H1 (cell line): ENCODE measurements around the gene CCDC40. TPM values are rescaled to one million over a fixed set of nuclear protein-coding genes. Genes with fewer than 3 reads are reported as not detected.

Source experiments
- CTCF ChIA-PET: fragments of 300-600 bp; sonication (Branson Sonifier 250); formaldehyde crosslinking; loops from one replicate; lab custom pipeline; 2021; ENCODE audit not compliant: partially characterized antibody; lab: Charles Lee
- POLR2A ChIA-PET: fragments of 300-600 bp; sonication (Branson Sonifier 250); formaldehyde crosslinking; loops from one replicate; lab custom pipeline; 2021; ENCODE audit warnings: inconsistent platforms; ENCODE audit not compliant: partially characterized antibody; lab: Charles Lee
- DNase-seq, 2 experiments: peaks; one replicate each; pipeline versions ENCODE4 v3.0.0 to v3.0.0-alpha.2; 2010 to 2022; ENCODE audit warnings: low spot score in 2 of 2, low read depth in 1 of 2, mixed read lengths in 1 of 2
- FAIRE-seq: peaks from 2 replicates; lab custom pipeline; 2011; peaks lifted over from hg19 to GRCh38; lab: Jason Lieb, UNC
- H2AFZ ChIP-seq: 2 replicates; pipeline ENCODE4 v1.8.1; 2012; ENCODE audit warnings: low read length, inconsistent platforms
- H2AK5ac ChIP-seq: 2 replicates; pipeline ENCODE4 v1.6.1; 2013; ENCODE audit warnings: low read depth, low read length
- H2BK120ac ChIP-seq: replicated peaks from 2 replicates; pipeline ENCODE3; 2013; ENCODE audit warnings: low read depth, low read length, inconsistent platforms
- H2BK12ac ChIP-seq: 2 replicates; pipeline ENCODE4 v1.6.1; 2013; ENCODE audit warnings: low read depth, low read length
- H2BK15ac ChIP-seq: 2 replicates; pipeline ENCODE4 v1.6.1; 2013; ENCODE audit warnings: low read length
- H2BK20ac ChIP-seq: 2 replicates; pipeline ENCODE4 v1.6.1; 2013; ENCODE audit warnings: low read length
- H2BK5ac ChIP-seq: 2 replicates; pipeline ENCODE4 v1.6.1; 2013; ENCODE audit warnings: low read depth, low read length
- H3K14ac ChIP-seq: 2 replicates; pipeline ENCODE4 v1.6.1; 2013; ENCODE audit warnings: inconsistent platforms; ENCODE audit not compliant: insufficient read length
- H3K18ac ChIP-seq: 2 replicates; pipeline ENCODE4 v1.6.1; 2013; ENCODE audit warnings: low read length; ENCODE audit errors: extremely low read depth
- H3K23ac ChIP-seq: 2 replicates; pipeline ENCODE4 v1.6.1; 2013; ENCODE audit warnings: inconsistent platforms; ENCODE audit not compliant: insufficient read length
- H3K23me2 ChIP-seq: 2 replicates; pipeline ENCODE4 v1.6.1; 2013; ENCODE audit warnings: low read depth, low read length
- H3K27ac ChIP-seq: 2 replicates; pipeline ENCODE4 v1.6.1; 2011; ENCODE audit warnings: low read depth, low read length, inconsistent platforms
- H3K27me3 ChIP-seq, 4 experiments: replicated peaks in 1 of 4; 1 replicate in 1 of 4; 2 replicates in 3 of 4; pipeline versions ENCODE4 v1.6.1 to v1.8.1; 2011 to 2013; ENCODE audit warnings: low read length in 3 of 4, mild to moderate bottlenecking in 3 of 4, inconsistent platforms in 2 of 4, mixed read lengths in 2 of 4, moderate library complexity in 1 of 4; ENCODE audit not compliant: control insufficient read depth in 3 of 4, insufficient read depth in 3 of 4; ENCODE audit errors: extremely low read depth in 1 of 4
- H3K36me3 ChIP-seq, 4 experiments: 2 replicates each; pipeline versions ENCODE4 v1.6.1 to v1.8.1; 2011 to 2013; ENCODE audit warnings: mild to moderate bottlenecking in 4 of 4, low read length in 3 of 4, moderate library complexity in 2 of 4, control low read depth in 1 of 4, inconsistent platforms in 1 of 4; ENCODE audit not compliant: insufficient read depth in 4 of 4, control insufficient read depth in 2 of 4
- H3K4ac ChIP-seq: replicated peaks from 2 replicates; pipeline ENCODE3; 2013; ENCODE audit warnings: low read length, low read depth, mixed read lengths, inconsistent platforms; ENCODE audit not compliant: insufficient read length
- H3K4me1 ChIP-seq, 4 experiments: replicated peaks in 1 of 4; 1 replicate in 1 of 4; 2 replicates in 3 of 4; pipeline versions ENCODE4 v1.6.1 to v1.8.1; 2011 to 2013; ENCODE audit warnings: low read length in 3 of 4, inconsistent platforms in 2 of 4, mixed read lengths in 1 of 4; ENCODE audit not compliant: insufficient read depth in 4 of 4, control insufficient read depth in 3 of 4
- H3K4me2 ChIP-seq, 2 experiments: 2 replicates each; pipeline versions ENCODE4 v1.6.1 to v1.8.1; 2011 to 2013; ENCODE audit warnings: low read depth in 2 of 2, low read length in 2 of 2, control low read depth in 1 of 2, inconsistent platforms in 1 of 2, mild to moderate bottlenecking in 1 of 2; ENCODE audit not compliant: insufficient read depth in 1 of 2
- H3K4me3 ChIP-seq, 4 experiments: fragments of 200-600, 300-600 bp in 1 of 4; sonication (generic), shearing (Covaris generic), sonication (Bioruptor Twin) in 1 of 4; 2 replicates each; pipeline versions ENCODE4 v1.5.1 to v1.8.1; 2011 to 2016; ENCODE audit warnings: low read length in 4 of 4, low read depth in 3 of 4, control low read depth in 2 of 4, inconsistent platforms in 2 of 4, mild to moderate bottlenecking in 2 of 4, mixed read lengths in 1 of 4, moderate library complexity in 1 of 4; ENCODE audit not compliant: insufficient read depth in 2 of 4; ENCODE audit errors: extremely low read depth in 1 of 4
- H3K56ac ChIP-seq: replicated peaks from 2 replicates; pipeline ENCODE3; 2013; ENCODE audit warnings: low read depth, mild to moderate bottlenecking, mixed read lengths, low read length, inconsistent platforms; ENCODE audit not compliant: insufficient read length
- H3K79me1 ChIP-seq: 2 replicates; pipeline ENCODE4 v1.6.1; 2013; ENCODE audit warnings: low read depth, low read length, control low read depth
- H3K79me2 ChIP-seq, 2 experiments: 2 replicates each; pipeline versions ENCODE4 v1.6.1 to v1.8.1; 2012 to 2013; ENCODE audit warnings: low read length in 2 of 2, mild to moderate bottlenecking in 2 of 2, inconsistent platforms in 1 of 2; ENCODE audit not compliant: insufficient read depth in 2 of 2, control insufficient read depth in 1 of 2
- H3K9ac ChIP-seq, 4 experiments: replicated peaks in 1 of 4; 1 replicate in 1 of 4; 2 replicates in 3 of 4; pipeline versions ENCODE4 v1.6.1 to v1.8.1; 2011 to 2013; ENCODE audit warnings: low read depth in 3 of 4, low read length in 3 of 4, control low read depth in 2 of 4, mild to moderate bottlenecking in 2 of 4, moderate library complexity in 2 of 4, inconsistent platforms in 1 of 4; ENCODE audit errors: extremely low read depth in 1 of 4
- H3K9me3 ChIP-seq, 2 experiments: 2 replicates each; pipeline versions ENCODE4 v1.6.1 to v1.8.1; 2012 to 2013; ENCODE audit warnings: mild to moderate bottlenecking in 2 of 2, moderate library complexity in 2 of 2, control low read depth in 1 of 2, inconsistent platforms in 1 of 2, low read depth in 1 of 2, low read length in 1 of 2, mixed read lengths in 1 of 2; ENCODE audit not compliant: insufficient read depth in 2 of 2
- H4K20me1 ChIP-seq, 2 experiments: replicated peaks in 1 of 2; 2 replicates each; pipeline versions ENCODE3 to v1.8.1; 2011 to 2013; ENCODE audit warnings: inconsistent platforms in 2 of 2, low read length in 2 of 2, mild to moderate bottlenecking in 1 of 2; ENCODE audit not compliant: insufficient read depth in 2 of 2, control insufficient read depth in 1 of 2
- H4K5ac ChIP-seq: 2 replicates; pipeline ENCODE4 v1.6.1; 2013; ENCODE audit warnings: low read length, low read depth, mixed read lengths, inconsistent platforms; ENCODE audit not compliant: insufficient read length
- H4K8ac ChIP-seq: 2 replicates; pipeline ENCODE4 v1.8.0; 2013; ENCODE audit warnings: mild to moderate bottlenecking, moderate library complexity, low read length, inconsistent platforms; ENCODE audit not compliant: insufficient read depth; ENCODE audit errors: extremely low read depth
- H4K91ac ChIP-seq: replicated peaks from 2 replicates; pipeline ENCODE3; 2013; ENCODE audit warnings: low read length, mixed read lengths, inconsistent platforms; ENCODE audit not compliant: insufficient read length
- JUND ChIP-seq: IDR thresholded peaks from 2 replicates; pipeline ENCODE4 v1.6.1; 2011; ENCODE audit warnings: mild to moderate bottlenecking, improper control_type of control experiment, low read length
- SRF ChIP-seq: IDR thresholded peaks from 2 replicates; pipeline ENCODE4 v1.6.1; 2011; ENCODE audit warnings: mild to moderate bottlenecking, low read depth, low read length, moderate library complexity
- WGBS, 2 experiments: shearing (Covaris generic) in 1 of 2; methylation state at CpG; one replicate each; pipeline versions ENCODE4 v1.1.6 to v1.1.7; 2013 to 2015; ENCODE audit warnings: low lambda C conversion rate in 2 of 2, mixed read lengths in 2 of 2, inconsistent platforms in 1 of 2, low coverage in 1 of 2, missing lambda C conversion rate in 1 of 2; ENCODE audit not compliant: insufficient replicate concordance in 2 of 2, insufficient coverage in 1 of 2, insufficient read length in 1 of 2; ENCODE audit errors: extremely low coverage in 1 of 2, missing lambda C conversion rate in 1 of 2; 5-methylcytosine and 5-hydroxymethylcytosine counted together
- polyA plus RNA-seq, 7 experiments: library from polyadenylated mRNA; depleted of rRNA in 3 of 7; stranded (reverse) in 5 of 7; unstranded in 2 of 7; fragments of >200 nt in 5 of 7; fragments of 200-250 nt in 2 of 7; gene quantifications; 1 replicate in 5 of 7; 2 replicates in 1 of 7; 4 replicates in 1 of 7; pipeline versions ENCODE4 v1.2.1 to v1.2.3, GENCODE V29; 2011 to 2013; ENCODE audit warnings: missing spikeins in 2 of 7, mixed read lengths in 2 of 7
- total RNA-seq: library from RNA; stranded (reverse); fragmentation: NEBNext Ultra II Directional; extraction: Animal tissue kit (Norgen Biotek cat#: 25700); gene quantifications from 2 replicates; pipeline ENCODE4 v1.2.1, GENCODE V29; 2021

Gene CCDC40
- total and polyA plus RNA-seq, 2 of the 8 experiments (the other 6 are each of a cell fraction or from before 2014, with no cell fraction given), result 4.1 to 11.5 TPM

DNA sequence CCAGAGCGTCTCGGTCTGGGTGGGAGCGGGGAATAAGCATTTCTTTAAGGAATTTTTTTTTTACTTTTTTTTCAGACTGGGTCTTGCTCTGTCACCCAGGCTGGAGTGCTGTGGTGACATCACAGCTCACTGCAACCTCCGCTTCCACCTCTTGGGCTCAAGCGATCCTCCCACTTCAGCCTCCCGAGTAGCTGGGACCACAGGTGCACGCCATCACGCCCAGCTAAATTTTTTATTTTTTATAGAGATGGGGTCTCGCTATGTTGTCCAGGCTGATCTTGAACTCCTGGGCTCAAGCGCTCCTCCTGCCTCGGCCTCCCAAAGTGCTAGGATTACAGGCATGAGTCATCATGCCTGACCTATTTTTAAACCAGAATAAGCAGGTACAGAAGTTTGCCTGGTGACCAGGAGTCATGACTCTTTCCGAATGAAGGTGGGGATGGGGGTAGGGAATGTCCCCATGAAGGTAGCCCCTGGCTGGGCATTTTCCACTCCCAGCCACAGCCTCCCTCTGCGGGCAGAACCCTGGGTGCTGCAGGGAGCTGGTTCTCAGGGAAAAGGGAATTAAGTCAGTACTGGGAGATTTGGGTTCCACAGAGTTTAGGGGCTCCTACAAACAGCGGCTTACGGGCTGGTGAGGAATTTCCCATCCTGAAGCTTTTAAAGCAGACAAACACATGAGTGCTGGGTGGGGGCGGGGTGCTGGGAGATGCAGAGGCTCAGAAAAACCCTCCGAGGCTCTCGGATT is 49.1 kb upstream of the CCDC40 start:
- no peak overlapping the region for H3K9ac ChIP-seq
- peaks cover 0 to 2% (median 0%) of the 10 kb centered on the region in 4 experiments; a peak in 1 of 8 replicates for H3K36me3 ChIP-seq
- no peaks in the 10 kb centered on the region for H3K9me3 ChIP-seq
- FAIRE-seq, result no peak
- H2BK12ac ChIP-seq, result no peak overlapping the region
- no peak overlapping the region for H3K23ac ChIP-seq
- no peak overlapping the region; the same call in 1 of the 2 replicates for H4K8ac ChIP-seq
- POLR2A ChIA-PET, result interaction anchor here (0.6 to 0.7 kb wide), 2 partner anchors 11 to 56 kb away, joined by 3 read pairs; no protein-coding TSS in a partner anchor
- no peak for DNase-seq
- H3K4me2 ChIP-seq, result no peak overlapping the region
- H3K4ac ChIP-seq, result no peak overlapping the region
- peaks cover 11 to 12% of the 10 kb centered on the region in 2 experiments for H4K20me1 ChIP-seq
- H3K14ac ChIP-seq, result no peak overlapping the region
- H3K56ac ChIP-seq, result no peak overlapping the region
- peaks cover 15% of the 10 kb centered on the region for H3K79me1 ChIP-seq
- no peak overlapping the region for H3K18ac ChIP-seq
- peaks cover 0 to 2% (median 0%) of the 10 kb centered on the region in 4 experiments; a peak in 3 of 7 replicates for H3K27me3 ChIP-seq
- H3K79me2 ChIP-seq, result peaks cover 0 to 26% of the 10 kb centered on the region in 2 experiments; a peak in 1 of 4 replicates
- no peak overlapping the region; the same call in 1 of the 2 replicates for H3K27ac ChIP-seq
- WGBS, 2 experiments, result 85% methylated on average over 18 of the region's 18 CpGs; no CpG with 5 or more reads in 1 of the 2 experiments
- H2AK5ac ChIP-seq, result no peak overlapping the region
- H2AFZ ChIP-seq, result no peak overlapping the region
- no peak for TF ChIP-seq SRF
- TF ChIP-seq JUND, result 0 out of 2 replicates have a peak, but pooled peaks have one; percentile 21
- no peak overlapping the region for H2BK20ac ChIP-seq
- no peak overlapping the region for H4K5ac ChIP-seq
- no peak overlapping the region for H2BK15ac ChIP-seq
- H3K23me2 ChIP-seq, result no peaks in the 10 kb centered on the region
- H3K4me3 ChIP-seq, result no peak overlapping the region
- H2BK5ac ChIP-seq, result no peak overlapping the region
- CTCF ChIA-PET, result interaction anchor here (0.6 to 5.2 kb wide), 8 partner anchors 12 to 494 kb away, joined by 3 to 29 read pairs (median 4); no protein-coding TSS in a partner anchor
- no peak overlapping the region for H2BK120ac ChIP-seq
- H3K4me1 ChIP-seq, result peaks cover 5 to 21% (median 14%) of the 10 kb centered on the region in 4 experiments
- no peak overlapping the region for H4K91ac ChIP-seq
